ENCODE measurements around the gene PTPN6.
A peak's percentile ranks its signal among the peaks of the same experiment; 100 is the strongest.

Gene PTPN6

DNA sequence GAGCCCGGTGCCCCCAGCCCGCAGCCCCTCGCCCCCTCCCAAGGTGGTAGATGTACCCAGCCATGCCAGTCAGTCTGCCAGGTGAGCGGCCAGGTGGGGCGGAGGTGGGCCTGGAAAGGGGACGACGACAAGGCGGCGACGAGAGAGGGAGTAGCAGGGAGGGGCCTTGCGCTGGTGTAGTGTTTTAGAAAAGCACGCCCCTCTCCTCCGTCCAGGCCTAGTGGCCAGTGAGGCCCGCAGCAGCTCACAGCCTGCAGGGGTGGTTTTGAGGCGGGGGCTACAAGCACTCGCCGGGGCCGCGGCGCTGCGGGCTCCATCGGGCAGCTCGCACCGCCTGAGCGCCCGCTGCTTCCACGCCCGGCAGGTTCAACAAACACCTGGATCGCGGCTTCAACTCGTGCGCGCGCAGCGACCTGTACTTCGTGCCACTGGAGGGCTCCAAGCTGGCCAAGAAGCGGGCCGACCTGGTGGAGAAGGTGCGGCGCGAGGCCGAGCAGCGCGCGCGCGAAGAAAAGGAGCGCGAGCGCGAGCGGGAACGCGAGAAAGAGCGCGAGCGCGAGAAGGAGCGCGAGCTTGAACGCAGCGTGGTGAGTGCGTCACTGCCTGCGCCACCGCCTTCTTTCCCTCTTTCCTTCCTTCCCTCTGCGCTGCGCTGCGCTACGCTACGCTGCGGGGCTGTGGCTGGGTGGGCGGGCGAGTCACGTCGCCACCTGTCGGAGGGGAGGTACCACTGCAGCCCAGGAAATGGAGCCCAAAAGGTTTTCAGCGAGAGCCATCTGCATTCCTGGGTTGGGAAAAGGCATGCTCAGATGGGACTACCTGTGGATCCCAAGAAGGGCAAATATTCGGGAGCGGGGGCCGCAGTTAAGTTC lies 13.4 kb upstream of the PTPN6 start:
- TF ChIP-seq, protein P1, sequence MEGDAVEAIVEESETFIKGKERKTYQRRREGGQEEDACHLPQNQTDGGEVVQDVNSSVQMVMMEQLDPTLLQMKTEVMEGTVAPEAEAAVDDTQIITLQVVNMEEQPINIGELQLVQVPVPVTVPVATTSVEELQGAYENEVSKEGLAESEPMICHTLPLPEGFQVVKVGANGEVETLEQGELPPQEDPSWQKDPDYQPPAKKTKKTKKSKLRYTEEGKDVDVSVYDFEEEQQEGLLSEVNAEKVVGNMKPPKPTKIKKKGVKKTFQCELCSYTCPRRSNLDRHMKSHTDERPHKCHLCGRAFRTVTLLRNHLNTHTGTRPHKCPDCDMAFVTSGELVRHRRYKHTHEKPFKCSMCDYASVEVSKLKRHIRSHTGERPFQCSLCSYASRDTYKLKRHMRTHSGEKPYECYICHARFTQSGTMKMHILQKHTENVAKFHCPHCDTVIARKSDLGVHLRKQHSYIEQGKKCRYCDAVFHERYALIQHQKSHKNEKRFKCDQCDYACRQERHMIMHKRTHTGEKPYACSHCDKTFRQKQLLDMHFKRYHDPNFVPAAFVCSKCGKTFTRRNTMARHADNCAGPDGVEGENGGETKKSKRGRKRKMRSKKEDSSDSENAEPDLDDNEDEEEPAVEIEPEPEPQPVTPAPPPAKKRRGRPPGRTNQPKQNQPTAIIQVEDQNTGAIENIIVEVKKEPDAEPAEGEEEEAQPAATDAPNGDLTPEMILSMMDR (conservative IDR thresholded peaks at IDR 0.05; ENCODE audit: low read depth, low read length) = peak; percentile 91
- peak; percentile 96 for DNase-seq (ENCODE audit: low read depth)
- H3K4me3 ChIP-seq (ENCODE audit: low read depth, low read length) = peak overlapping the region; percentile 74

DNA sequence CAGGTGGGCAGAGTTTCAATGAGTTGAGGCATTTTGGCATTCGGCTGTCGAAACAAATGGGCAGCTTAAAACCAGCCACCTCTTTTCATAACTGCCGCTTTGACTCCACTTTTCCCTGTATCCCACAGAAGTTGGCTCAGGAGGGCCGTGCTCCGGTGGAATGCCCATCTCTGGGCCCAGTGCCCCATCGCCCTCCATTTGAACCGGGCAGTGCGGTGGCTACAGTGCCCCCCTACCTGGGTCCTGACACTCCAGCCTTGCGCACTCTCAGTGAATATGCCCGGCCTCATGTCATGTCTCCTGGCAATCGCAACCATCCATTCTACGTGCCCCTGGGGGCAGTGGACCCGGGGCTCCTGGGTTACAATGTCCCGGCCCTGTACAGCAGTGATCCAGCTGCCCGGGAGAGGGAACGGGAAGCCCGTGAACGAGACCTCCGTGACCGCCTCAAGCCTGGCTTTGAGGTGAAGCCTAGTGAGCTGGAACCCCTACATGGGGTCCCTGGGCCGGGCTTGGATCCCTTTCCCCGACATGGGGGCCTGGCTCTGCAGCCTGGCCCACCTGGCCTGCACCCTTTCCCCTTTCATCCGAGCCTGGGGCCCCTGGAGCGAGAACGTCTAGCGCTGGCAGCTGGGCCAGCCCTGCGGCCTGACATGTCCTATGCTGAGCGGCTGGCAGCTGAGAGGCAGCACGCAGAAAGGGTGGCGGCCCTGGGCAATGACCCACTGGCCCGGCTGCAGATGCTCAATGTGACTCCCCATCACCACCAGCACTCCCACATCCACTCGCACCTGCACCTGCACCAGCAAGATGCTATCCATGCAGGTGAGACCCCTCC lies 12.6 kb upstream of the PTPN6 start:
- no peak for DNase-seq (ENCODE audit: low read depth)
- peak overlapping the region; percentile 74 for H3K4me3 ChIP-seq (ENCODE audit: low read depth, low read length)
- TF ChIP-seq, protein P1 (conservative IDR thresholded peaks at IDR 0.05; ENCODE audit: low read depth, low read length) = no peak

DNA sequence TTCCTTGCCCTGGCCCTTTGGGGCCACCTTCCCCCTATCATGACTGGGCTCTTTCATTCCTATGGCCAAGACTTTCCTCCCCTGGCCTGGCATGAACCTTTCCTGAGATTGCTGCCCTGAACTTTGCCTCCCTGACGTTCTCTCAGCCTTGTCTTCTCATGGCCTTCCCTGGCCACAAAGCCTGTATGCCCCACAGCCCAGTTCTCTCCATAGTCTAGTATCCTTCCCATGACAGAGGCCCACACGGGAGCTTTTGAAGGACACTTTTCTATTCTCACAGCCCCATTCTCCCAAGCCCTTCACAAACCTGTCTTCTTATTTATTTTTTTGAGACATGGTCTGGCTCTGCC lies 12.0 kb upstream of the PTPN6 start:
- H3K4me3 ChIP-seq (ENCODE audit: low read depth, low read length) = no peak overlapping the region
- DNase-seq (ENCODE audit: low read depth) = no peak
- TF ChIP-seq, protein P1 (conservative IDR thresholded peaks at IDR 0.05; ENCODE audit: low read depth, low read length) = no peak

DNA sequence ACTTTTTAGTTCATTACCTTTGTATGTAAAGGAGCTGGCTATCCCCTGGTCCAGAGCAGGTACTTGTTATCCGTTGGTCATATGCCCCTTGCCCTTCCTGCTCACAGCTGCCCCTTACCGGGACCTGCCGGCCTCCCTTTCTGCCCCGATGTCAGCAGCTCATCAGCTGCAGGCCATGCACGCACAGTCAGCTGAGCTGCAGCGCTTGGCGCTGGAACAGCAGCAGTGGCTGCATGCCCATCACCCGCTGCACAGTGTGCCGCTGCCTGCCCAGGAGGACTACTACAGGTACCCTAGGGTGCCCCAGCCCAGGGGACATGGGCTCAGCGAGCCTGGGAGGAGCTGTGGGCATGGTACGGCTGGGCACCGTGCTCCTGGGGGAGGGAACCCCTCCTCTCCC lies 9.9 kb upstream of the PTPN6 start:
- TF ChIP-seq, protein P1 (conservative IDR thresholded peaks at IDR 0.05; ENCODE audit: low read depth, low read length) = no peak
- DNase-seq (ENCODE audit: low read depth) = no peak
- H3K4me3 ChIP-seq (ENCODE audit: low read depth, low read length) = no peak overlapping the region

DNA sequence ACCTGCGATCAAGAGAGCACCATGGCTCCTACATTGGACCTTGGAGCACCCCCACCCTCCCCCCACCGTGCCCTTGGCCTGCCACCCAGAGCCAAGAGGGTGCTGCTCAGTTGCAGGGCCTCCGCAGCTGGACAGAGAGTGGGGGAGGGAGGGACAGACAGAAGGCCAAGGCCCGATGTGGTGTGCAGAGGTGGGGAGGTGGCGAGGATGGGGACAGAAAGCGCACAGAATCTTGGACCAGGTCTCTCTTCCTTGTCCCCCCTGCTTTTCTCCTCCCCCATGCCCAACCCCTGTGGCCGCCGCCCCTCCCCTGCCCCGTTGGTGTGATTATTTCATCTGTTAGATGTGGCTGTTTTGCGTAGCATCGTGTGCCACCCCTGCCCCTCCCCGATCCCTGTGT lies 9.4 kb upstream of the PTPN6 start:
- no peak overlapping the region for H3K4me3 ChIP-seq (ENCODE audit: low read depth, low read length)
- TF ChIP-seq, protein P1 (conservative IDR thresholded peaks at IDR 0.05; ENCODE audit: low read depth, low read length) = no peak
- no peak for DNase-seq (ENCODE audit: low read depth)

DNA sequence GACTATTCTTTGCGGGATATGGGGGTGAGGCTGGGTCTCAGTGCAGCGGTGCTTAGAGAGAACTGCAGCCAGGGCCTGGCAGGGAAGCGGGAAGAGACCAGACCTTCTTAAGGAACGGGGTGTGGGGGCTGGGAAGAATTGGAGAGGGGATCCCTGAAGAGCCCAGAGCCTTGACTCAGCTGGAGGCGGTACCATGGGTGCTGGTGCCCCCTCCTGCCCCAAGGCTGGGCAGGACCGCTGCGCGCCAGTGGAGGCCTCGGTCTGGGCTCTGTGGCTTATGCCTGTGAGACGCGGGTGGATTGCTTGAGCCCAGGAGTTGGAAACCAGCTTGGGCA lies 8.9 kb upstream of the PTPN6 start:
- H3K4me3 ChIP-seq (ENCODE audit: low read depth, low read length) = no peak overlapping the region
- TF ChIP-seq, protein P1 (conservative IDR thresholded peaks at IDR 0.05; ENCODE audit: low read depth, low read length) = no peak
- no peak for DNase-seq (ENCODE audit: low read depth)

Measured in choroid plexus epithelial cell (primary cell).